Measurements from ENCODE around the gene PAPPA2.

The PAPPA2 gene

DNA sequence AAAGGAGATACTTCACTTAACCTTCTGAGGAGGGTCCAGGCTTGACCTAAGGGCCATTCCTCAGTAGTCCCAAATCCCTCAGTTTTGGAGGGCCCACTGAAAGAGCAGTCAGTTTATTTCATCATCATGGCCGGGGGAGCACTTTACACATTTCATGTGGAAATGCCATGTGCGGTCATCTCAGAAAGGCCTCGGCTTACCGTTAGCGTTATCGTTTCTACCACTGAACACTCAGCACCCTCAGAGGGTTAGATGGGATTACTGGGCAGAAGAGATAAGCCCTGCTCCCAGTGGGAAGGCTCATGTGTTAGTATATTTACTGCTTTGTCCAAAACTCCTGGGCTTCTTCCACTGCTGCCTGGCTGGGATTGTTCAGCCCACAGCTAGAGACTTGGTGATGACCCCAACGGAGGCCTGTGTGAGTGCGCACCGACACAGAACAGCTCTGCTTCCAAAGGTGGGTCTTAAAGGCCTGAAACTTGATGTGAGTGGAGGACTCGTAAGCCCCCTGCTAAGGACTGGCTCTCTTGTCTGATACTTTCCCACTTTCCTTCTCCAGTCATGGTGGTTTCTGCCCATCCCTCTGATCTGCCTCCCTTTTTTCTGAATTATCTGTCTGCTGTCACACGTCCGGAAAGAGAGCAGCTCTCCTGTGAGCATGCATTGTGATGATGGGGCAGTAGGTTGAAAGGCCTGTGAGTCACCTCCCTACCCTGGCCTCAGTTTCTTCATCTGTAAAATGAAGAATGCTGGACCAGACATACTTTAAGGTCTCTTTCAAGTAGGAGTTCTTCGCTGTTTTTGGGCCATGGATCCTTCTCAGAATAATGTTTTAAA lies 417.0 kb downstream of the PAPPA2 start:
- H3K4me1 Mint-ChIP-seq, result no peaks in the 10 kb centered on the region
- H3K9me3 Mint-ChIP-seq, result no peaks in the 10 kb centered on the region
- no peaks in the 10 kb centered on the region for H3K36me3 Mint-ChIP-seq
- H3K27ac Mint-ChIP-seq, result no peak overlapping the region
- CTCF ChIA-PET, result interaction anchor here (0.6 to 2.0 kb wide), 5 partner anchors 14 to 1502 kb away, joined by 3 to 6 read pairs (median 3); no protein-coding TSS in a partner anchor
- no peaks in the 10 kb centered on the region for H3K27me3 Mint-ChIP-seq
- H3K4me3 Mint-ChIP-seq, result no peak overlapping the region
- DNase-seq, result no peak

DNA sequence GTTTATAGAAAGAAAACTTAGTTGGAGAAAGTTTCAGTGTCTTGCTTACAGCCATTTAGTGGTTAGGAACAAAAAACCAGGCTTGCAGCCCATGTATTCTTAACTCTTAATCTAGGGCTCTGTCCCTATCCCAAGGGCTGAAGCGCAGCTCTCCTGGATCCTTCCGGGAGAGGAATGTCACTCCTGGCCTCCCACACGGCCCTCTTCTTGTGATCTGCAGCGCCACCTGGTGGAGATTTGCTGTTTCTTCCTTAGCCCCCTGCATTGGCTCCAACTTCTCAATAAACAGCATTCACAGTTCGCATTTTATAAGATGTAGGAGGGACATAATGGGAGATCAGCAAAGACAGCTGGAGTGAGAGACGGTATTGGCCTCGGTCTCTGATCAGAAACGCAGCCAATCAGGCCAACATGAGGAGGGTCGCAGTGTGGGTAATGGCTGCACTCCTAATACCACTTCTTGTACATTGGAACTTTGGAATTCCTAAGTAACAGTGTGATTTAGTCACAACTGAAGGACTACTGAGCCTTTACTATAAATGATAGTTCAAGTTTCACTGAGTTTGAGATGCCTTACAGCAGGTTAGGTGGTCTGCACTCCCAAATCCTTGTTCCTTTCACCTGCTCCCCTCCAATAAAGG lies 418.1 kb downstream of the PAPPA2 start:
- no peaks in the 10 kb centered on the region for H3K36me3 Mint-ChIP-seq
- peak; percentile 59 for DNase-seq
- no peaks in the 10 kb centered on the region for H3K27me3 Mint-ChIP-seq
- H3K4me1 Mint-ChIP-seq, result no peaks in the 10 kb centered on the region
- no peak overlapping the region for H3K4me3 Mint-ChIP-seq
- CTCF ChIA-PET, result interaction anchor here (0.7 to 2.0 kb wide), 4 partner anchors 13 to 1503 kb away, joined by 3 to 6 read pairs (median 4); no protein-coding TSS in a partner anchor
- no peaks in the 10 kb centered on the region for H3K9me3 Mint-ChIP-seq
- no peak overlapping the region for H3K27ac Mint-ChIP-seq

DNA sequence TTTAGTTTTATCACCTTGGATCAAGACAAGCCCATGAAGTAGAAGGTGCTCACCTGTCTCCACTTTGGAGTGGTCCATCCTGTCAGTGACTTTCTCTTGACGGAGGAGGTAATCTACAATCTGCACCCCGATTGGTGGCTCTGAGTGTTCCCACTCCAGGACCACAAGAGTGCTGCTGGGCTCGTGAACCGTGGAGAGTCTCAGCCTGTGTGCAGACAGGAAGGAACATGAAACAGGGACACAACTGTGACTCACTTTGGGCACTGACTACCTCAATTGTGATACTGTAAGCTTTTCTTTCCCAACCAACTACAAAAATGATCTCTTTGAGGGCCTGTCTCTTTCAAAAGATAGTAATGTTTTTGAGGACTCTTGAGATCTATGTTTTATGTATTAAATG lies 421.3 kb downstream of the PAPPA2 start:
- H3K36me3 Mint-ChIP-seq, result no peaks in the 10 kb centered on the region
- CTCF ChIA-PET, result interaction anchor here (1.0 kb wide), 1 partner anchor 13 kb away, joined by 3 read pairs; no protein-coding TSS in a partner anchor
- H3K27me3 Mint-ChIP-seq, result no peaks in the 10 kb centered on the region
- no peak overlapping the region for H3K27ac Mint-ChIP-seq
- no peak for DNase-seq
- no peak overlapping the region for H3K4me3 Mint-ChIP-seq
- H3K4me1 Mint-ChIP-seq, result no peaks in the 10 kb centered on the region
- H3K9me3 Mint-ChIP-seq, result no peaks in the 10 kb centered on the region

DNA sequence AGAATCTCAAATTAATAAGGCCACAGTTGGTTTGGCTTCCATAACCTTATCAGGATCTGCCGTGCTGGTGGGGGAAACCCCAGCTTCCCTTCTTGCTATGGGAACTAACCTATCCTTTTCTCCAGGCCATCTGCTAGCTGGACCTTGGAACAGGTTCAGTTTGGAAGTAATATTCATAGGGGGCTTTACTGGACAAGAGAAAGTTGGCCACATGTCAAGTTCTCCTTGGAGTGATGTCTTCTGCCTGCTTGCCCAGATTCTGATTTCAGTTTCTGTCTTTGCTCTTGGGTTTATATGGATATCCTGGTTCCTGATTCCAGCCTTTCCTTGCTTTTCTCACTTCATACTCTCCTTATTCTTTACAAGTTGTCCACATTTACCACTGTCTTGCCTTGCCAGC lies 421.9 kb downstream of the PAPPA2 start:
- CTCF ChIA-PET, result interaction anchor here (1.0 kb wide), 1 partner anchor 12 kb away, joined by 3 read pairs; no protein-coding TSS in a partner anchor
- Mint-ChIP-seq H3K4me1 (no peaks in the 10 kb centered on the region), H3K4me3 (no peak overlapping the region)

DNA sequence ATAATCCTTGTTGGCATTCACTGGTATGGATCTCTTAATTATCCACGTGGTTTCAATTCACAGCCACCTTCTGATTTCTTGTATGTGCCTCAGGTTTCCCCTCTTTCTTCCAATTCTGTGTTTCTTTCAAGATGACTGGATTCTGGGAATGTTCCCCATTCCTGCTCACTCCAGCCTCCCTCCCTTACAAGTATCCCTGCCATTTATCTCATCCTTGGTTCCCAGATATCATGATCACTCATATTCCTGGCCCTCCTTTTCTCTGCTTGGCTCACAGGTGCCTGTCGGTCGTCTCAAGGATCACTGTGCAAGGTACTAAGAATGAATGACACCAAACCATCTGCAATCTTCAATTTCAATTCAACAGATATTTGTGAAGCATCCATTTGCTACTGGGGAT lies 422.4 kb downstream of the PAPPA2 start:
- H3K36me3 Mint-ChIP-seq, result no peaks in the 10 kb centered on the region
- H3K4me1 Mint-ChIP-seq, result no peaks in the 10 kb centered on the region
- CTCF ChIA-PET, result no interaction called here
- H3K9me3 Mint-ChIP-seq, result no peaks in the 10 kb centered on the region
- H3K27ac Mint-ChIP-seq, result no peak overlapping the region
- DNase-seq, result no peak
- H3K4me3 Mint-ChIP-seq, result no peak overlapping the region
- H3K27me3 Mint-ChIP-seq, result no peaks in the 10 kb centered on the region

More for the DNA sequence above, 421.9 kb downstream of the PAPPA2 start:
- DNase-seq, result no peak
- H3K36me3 Mint-ChIP-seq, result no peaks in the 10 kb centered on the region
- no peak overlapping the region for H3K27ac Mint-ChIP-seq
- no peaks in the 10 kb centered on the region for H3K27me3 Mint-ChIP-seq
- H3K9me3 Mint-ChIP-seq, result no peaks in the 10 kb centered on the region

DNA sequence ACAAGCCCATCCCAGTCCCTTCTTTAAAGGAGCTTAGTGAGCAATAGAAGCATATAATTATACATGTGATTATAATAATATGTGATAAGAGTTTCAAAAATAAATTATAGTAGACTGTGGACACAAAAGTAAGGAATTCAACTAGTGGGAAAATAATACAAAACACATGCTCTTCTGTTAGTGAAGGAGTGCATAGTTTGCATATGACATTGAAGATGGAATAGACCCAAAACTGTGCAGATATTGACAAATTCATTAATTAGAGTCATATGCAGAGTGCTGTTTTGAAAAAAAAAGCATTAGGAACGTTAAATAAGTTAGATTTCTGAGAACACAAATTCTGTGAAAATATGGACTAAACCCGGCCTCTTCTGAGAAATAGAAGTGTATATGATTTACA lies 422.8 kb downstream of the PAPPA2 start:
- DNase-seq, result no peak
- Mint-ChIP-seq H3K9me3 (no peaks in the 10 kb centered on the region), H3K27ac (no peak overlapping the region), H3K27me3 (no peaks in the 10 kb centered on the region), H3K4me1 (no peaks in the 10 kb centered on the region), H3K4me3 (no peak overlapping the region), H3K36me3 (no peaks in the 10 kb centered on the region)
- CTCF ChIA-PET, result no interaction called here

DNA sequence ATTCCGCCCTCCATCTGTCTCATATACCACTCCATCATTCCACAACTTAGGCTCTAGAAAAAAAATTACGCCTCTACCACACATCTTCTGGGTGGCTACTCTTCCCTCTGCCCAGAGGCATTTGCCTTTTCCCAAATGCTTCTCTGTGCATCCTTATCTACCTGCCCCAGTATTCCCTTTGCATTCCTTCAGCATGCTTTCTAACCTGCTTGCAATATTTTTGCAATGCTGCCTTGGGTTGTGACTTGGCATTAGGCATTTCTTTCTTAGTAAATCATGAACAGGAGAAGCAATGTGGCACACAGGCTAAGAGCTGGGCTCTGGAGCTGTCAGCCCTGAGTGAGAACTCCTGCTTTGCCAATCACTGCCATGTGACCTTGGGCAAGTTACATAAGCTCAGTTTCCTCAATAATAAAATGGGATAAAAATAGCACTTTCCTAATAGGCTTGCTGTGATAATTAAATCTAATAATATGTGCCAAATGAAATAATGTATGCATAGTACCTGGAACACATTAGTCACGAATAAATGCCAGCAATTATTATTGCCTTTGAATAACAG lies 425.6 kb downstream of the PAPPA2 start:
- no peaks in the 10 kb centered on the region for H3K9me3 Mint-ChIP-seq
- no peak overlapping the region for H3K4me3 Mint-ChIP-seq
- H3K36me3 Mint-ChIP-seq, result no peaks in the 10 kb centered on the region
- H3K4me1 Mint-ChIP-seq, result no peaks in the 10 kb centered on the region
- no peak overlapping the region for H3K27ac Mint-ChIP-seq
- CTCF ChIA-PET, result no interaction called here
- no peaks in the 10 kb centered on the region for H3K27me3 Mint-ChIP-seq
- DNase-seq, result no peak

DNA sequence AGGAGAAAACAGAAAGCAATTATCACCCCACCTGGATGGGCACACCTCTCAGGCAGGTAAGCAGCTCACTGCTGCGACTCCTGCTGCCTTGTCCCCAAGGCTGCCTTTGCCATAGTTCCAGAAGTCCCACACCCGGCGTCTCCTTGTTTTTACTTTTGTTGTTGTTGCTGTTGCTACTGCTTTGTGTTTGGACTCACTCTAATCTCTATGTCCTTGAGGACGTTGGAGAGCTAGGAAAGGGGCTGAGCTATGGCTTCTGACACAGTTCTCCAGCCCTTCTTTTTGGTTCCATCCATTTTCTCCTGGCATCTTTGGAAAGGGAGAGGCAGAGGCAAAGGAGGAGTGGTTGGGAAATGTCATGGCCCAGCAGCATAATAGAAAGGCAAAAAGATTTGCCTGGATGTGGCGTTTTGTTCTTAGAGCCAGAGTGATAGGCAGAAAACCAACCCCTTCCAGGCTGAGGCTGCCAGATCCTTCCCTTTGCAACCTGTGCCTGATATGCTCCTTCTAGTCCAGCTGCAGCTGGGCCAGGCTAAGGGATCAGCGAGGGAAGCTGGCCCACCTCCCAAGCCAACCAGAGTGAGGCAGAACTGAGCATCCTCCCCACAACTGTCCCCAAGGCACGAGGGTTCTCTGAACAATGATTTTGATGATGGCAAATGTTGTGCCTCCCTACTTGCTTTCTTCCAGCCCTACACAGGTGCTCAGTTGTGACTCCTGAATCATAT lies 430.8 kb downstream of the PAPPA2 start:
- CTCF ChIA-PET, result interaction anchor here (1.4 kb wide), 1 partner anchor 13 kb away, joined by 4 read pairs; no protein-coding TSS in a partner anchor
- H3K4me1 Mint-ChIP-seq, result peaks cover 4% of the 10 kb centered on the region

DNA sequence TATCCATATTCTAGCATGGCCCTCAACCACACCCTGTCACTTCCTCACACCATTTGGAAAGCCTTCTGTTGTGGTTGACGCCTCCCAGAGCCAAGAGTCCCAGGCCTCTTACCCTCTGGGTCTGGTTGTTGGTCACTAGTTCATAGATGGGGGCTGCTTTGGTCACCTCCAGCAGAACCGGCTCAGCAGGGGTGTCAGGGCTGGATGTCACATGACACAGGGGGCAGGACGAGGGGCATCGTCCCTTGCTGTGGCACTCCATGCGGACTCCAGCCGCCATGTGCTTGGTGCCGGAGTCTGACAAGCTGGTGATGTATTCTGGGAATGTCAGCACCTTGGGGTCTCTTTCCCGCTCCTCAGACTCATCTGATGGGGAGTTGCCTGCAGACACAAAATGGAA lies 431.5 kb downstream of the PAPPA2 start:
- Mint-ChIP-seq H3K4me1 (peaks cover 4% of the 10 kb centered on the region), H3K4me3 (no peak overlapping the region), H3K9me3 (no peaks in the 10 kb centered on the region), H3K27me3 (no peaks in the 10 kb centered on the region), H3K27ac (no peak overlapping the region), H3K36me3 (no peaks in the 10 kb centered on the region)
- DNase-seq, result no peak
- CTCF ChIA-PET, result interaction anchor here (1.4 kb wide), 1 partner anchor 14 kb away, joined by 4 read pairs; no protein-coding TSS in a partner anchor

More for the DNA sequence above, 430.8 kb downstream of the PAPPA2 start:
- DNase-seq, result no peak
- Mint-ChIP-seq H3K36me3 (no peaks in the 10 kb centered on the region), H3K27me3 (no peaks in the 10 kb centered on the region), H3K4me3 (no peak overlapping the region), H3K9me3 (no peaks in the 10 kb centered on the region), H3K27ac (no peak overlapping the region)
